HCT116 (cell line): Measurements from ENCODE around the gene MPP2. TPM values are rescaled to one million over a fixed set of nuclear protein-coding genes. Genes with fewer than 3 reads are reported as not detected.
"Not testable (repeated sequence)": the region's sequence is repeated elsewhere in the genome, so short reads cannot be mapped to it uniquely, and the experiment has no call there.

Source experiments
- ATAC-seq: fragments of 200-7000 bp; cut with Tn5 transposase; 2 replicates; pipeline ENCODE4 v1.9.1; 2020; ENCODE audit warnings: mild to moderate bottlenecking, moderate library complexity
- BruUV-seq: library from RNA; stranded (reverse); fragments of 400-500 nt; replicated peaks from 2 replicates; lab custom pipeline; 2021; lab: Mats Ljungman, UMichigan
- CTCF ChIA-PET: fragments of 300-600 bp; sonication (Branson Sonifier 250); formaldehyde crosslinking; loops from one replicate; lab custom pipeline; 2021; ENCODE audit warnings: antibody characterized with exemption; lab: Charles Lee
- POLR2A ChIA-PET: fragments of 300-600, 350-600 bp; sonication (Branson Sonifier 250); formaldehyde crosslinking; loops from one replicate; lab custom pipeline; 2021; ENCODE audit warnings: antibody characterized with exemption; lab: Charles Lee
- RAD21 ChIA-PET, 2 experiments: fragments of 300-600 bp; sonication (Branson Sonifier 250); formaldehyde crosslinking; loops; one replicate each; lab custom pipeline; 2023; ENCODE audit warnings: low total read pairs in 2 of 2; ENCODE audit not compliant: uncharacterized antibody in 2 of 2, unreplicated experiment in 2 of 2, low non-redundant PET in 1 of 2; lab: Charles Lee
- DNase-seq: peaks from one replicate; pipeline ENCODE4 v3.0.0-alpha.2; 2010; ENCODE audit warnings: low read depth, low spot score
- H2AFZ ChIP-seq: fragments of 200-600 bp; shearing (Covaris generic), sonication (generic); 2 replicates; pipeline ENCODE4 v1.6.1; 2017; ENCODE audit warnings: low read depth, mixed run types, mixed read lengths, antibody characterized with exemption, low read length; ENCODE audit not compliant: poor library complexity, severe bottlenecking
- H3K27ac ChIP-seq: 2 replicates; pipeline ENCODE4 v1.5.1; 2012; ENCODE audit warnings: low read depth, low read length
- H3K27me3 ChIP-seq: fragments of 200-600 bp; sonication (generic); 2 replicates; pipeline ENCODE4 v1.6.1; 2016; ENCODE audit warnings: mixed run types, low read length, mixed read lengths; ENCODE audit not compliant: insufficient read depth
- H3K36me3 ChIP-seq, 2 experiments: fragments of 200-500 bp in 1 of 2; fragments of 200-600 bp in 1 of 2; sonication (Bioruptor generic) in 1 of 2; sonication (generic) in 1 of 2; 2 replicates each; pipeline versions ENCODE4 v1.5.1 to v1.6.1; 2014 to 2016; ENCODE audit warnings: low read length in 2 of 2, inconsistent platforms in 1 of 2, mixed read lengths in 1 of 2, mixed run types in 1 of 2; ENCODE audit not compliant: insufficient read depth in 2 of 2, control insufficient read depth in 1 of 2
- H3K4me1 ChIP-seq, 2 experiments: fragments of 200-600 bp in 1 of 2; sonication (generic) in 1 of 2; 2 replicates each; pipeline versions ENCODE4 v1.5.1 to v1.6.1; 2012 to 2017; ENCODE audit warnings: low read length in 2 of 2, inconsistent platforms in 1 of 2, mild to moderate bottlenecking in 1 of 2, mixed read lengths in 1 of 2, mixed run types in 1 of 2, moderate library complexity in 1 of 2; ENCODE audit not compliant: insufficient read depth in 2 of 2, control insufficient read depth in 1 of 2
- H3K4me2 ChIP-seq: fragments of 200-600 bp; sonication (generic); 2 replicates; pipeline ENCODE4 v1.6.1; 2017; ENCODE audit warnings: mixed run types, low read length, mixed read lengths
- H3K4me3 ChIP-seq, 2 experiments: fragments of 200-600 bp in 1 of 2; sonication (generic) in 1 of 2; replicated peaks in 1 of 2; 2 replicates each; pipeline ENCODE4 v1.5.1; 2011 to 2016; ENCODE audit warnings: low read length in 2 of 2, control low read depth in 1 of 2, low read depth in 1 of 2, mild to moderate bottlenecking in 1 of 2, mixed read lengths in 1 of 2, mixed run types in 1 of 2
- H3K79me2 ChIP-seq: fragments of 200-600 bp; sonication (generic); 2 replicates; pipeline ENCODE4 v1.6.1; 2017; ENCODE audit warnings: mild to moderate bottlenecking, mixed run types, low read length, moderate library complexity, mixed read lengths; ENCODE audit not compliant: insufficient read depth
- H3K9ac ChIP-seq: fragments of 200-600 bp; sonication (generic); 2 replicates; pipeline ENCODE4 v1.6.1; 2016; ENCODE audit warnings: low read length, mixed read lengths
- H3K9me2 ChIP-seq: fragments of 200-600 bp; sonication (generic), shearing (Covaris generic); 2 replicates; pipeline ENCODE4 v1.6.1; 2017; ENCODE audit warnings: mixed run types, mild to moderate bottlenecking, moderate library complexity; ENCODE audit not compliant: insufficient read depth
- H3K9me3 ChIP-seq, 2 experiments: fragments of 200-500 bp in 1 of 2; fragments of 200-600 bp in 1 of 2; sonication (Bioruptor generic) in 1 of 2; sonication (generic) in 1 of 2; 2 replicates each; pipeline ENCODE4 v1.6.1; 2014 to 2017; ENCODE audit warnings: low read length in 2 of 2, mixed read lengths in 2 of 2, inconsistent platforms in 1 of 2, low read depth in 1 of 2, mild to moderate bottlenecking in 1 of 2, mixed run types in 1 of 2, moderate library complexity in 1 of 2; ENCODE audit not compliant: control insufficient read depth in 1 of 2, insufficient read depth in 1 of 2
- H4K20me1 ChIP-seq: fragments of 200-600 bp; sonication (generic), shearing (Covaris generic); 2 replicates; pipeline ENCODE4 v1.6.1; 2017; ENCODE audit warnings: mixed run types, mild to moderate bottlenecking, moderate library complexity; ENCODE audit not compliant: insufficient read depth
- SP1 ChIP-seq: IDR thresholded peaks from 2 replicates; pipeline ENCODE4 v1.6.1; 2012; ENCODE audit warnings: low read depth
- intact Hi-C: fragments of 100-400 bp; cut with micrococcal nuclease; formaldehyde crosslinking; loops from 2 replicates; pipeline ENCODE4 v1.10.0; 2022
- total RNA-seq: library from RNA; stranded (reverse); gene quantifications from one replicate; pipeline ENCODE4 v1.2.1, GENCODE V29; 2021; ENCODE audit not compliant: unreplicated experiment
- TF ChIP-seq, protein P1 (sequence below): IDR thresholded peaks from 2 replicates; pipeline ENCODE4 v1.6.1; 2011; ENCODE audit warnings: mild to moderate bottlenecking, low read length, moderate library complexity; ENCODE audit not compliant: insufficient replicate concordance; ENCODE audit errors: extremely low read depth
- TF ChIP-seq, protein P2 (sequence below): IDR thresholded peaks from 2 replicates; pipeline ENCODE4 v1.6.1; 2012

MPP2 gene
- total RNA-seq, 1 experiment from 2014 or later = 16.4 TPM

DNA sequence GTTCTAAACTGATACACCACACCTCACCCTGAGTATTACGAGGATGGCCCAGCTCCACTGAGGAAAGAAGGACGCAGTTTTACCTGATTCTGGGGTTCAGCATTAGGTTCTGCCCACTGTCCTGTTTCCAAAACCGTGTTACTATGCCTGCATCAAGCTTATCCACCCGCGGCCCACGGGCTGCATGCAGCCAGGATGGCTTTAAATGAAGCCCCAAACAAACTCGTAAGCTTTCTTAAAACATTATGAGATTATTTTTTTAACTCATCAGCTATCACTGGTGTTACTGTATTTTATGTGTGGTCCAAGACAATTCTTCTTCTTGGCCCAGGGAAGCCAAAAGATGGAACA is 64.4 kb downstream of the MPP2 start:
- no peak for ATAC-seq
- no peaks in the 10 kb centered on the region for H3K9me3 ChIP-seq
- H3K36me3 ChIP-seq = no peaks in the 10 kb centered on the region
- TF ChIP-seq, protein P1, sequence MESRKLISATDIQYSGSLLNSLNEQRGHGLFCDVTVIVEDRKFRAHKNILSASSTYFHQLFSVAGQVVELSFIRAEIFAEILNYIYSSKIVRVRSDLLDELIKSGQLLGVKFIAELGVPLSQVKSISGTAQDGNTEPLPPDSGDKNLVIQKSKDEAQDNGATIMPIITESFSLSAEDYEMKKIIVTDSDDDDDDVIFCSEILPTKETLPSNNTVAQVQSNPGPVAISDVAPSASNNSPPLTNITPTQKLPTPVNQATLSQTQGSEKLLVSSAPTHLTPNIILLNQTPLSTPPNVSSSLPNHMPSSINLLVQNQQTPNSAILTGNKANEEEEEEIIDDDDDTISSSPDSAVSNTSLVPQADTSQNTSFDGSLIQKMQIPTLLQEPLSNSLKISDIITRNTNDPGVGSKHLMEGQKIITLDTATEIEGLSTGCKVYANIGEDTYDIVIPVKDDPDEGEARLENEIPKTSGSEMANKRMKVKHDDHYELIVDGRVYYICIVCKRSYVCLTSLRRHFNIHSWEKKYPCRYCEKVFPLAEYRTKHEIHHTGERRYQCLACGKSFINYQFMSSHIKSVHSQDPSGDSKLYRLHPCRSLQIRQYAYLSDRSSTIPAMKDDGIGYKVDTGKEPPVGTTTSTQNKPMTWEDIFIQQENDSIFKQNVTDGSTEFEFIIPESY = no peak
- ChIA-PET RAD21 (interaction anchor here in 1 of 2 experiments (0.9 kb wide), 1 partner anchor 150 kb away, joined by 5 read pairs; no protein-coding TSS in a partner anchor), POLR2A (interaction anchor here (0.6 kb wide), 1 partner anchor 532 kb away, joined by 4 read pairs; no protein-coding TSS in a partner anchor), CTCF (no interaction called here)
- no TSS peak for BruUV-seq
- H3K4me3 ChIP-seq = no peak overlapping the region
- peak overlapping the region; percentile 33; the same call in 1 of the 2 replicates for H3K27ac ChIP-seq
- no peaks in the 10 kb centered on the region for H3K27me3 ChIP-seq
- peak overlapping the region; percentile 40 for H3K4me2 ChIP-seq
- peak overlapping the region; percentile 87 for H2AFZ ChIP-seq
- no peaks in the 10 kb centered on the region for H3K79me2 ChIP-seq
- intact Hi-C loops = loop anchor here (10.0 kb wide), 1 partner anchor 148 kb away; no protein-coding TSS in a partner anchor
- no peaks in the 10 kb centered on the region for H3K9me2 ChIP-seq
- no peaks in the 10 kb centered on the region for H4K20me1 ChIP-seq
- DNase-seq = no peak
- no peak overlapping the region for H3K9ac ChIP-seq
- peaks cover 39 to 49% of the 10 kb centered on the region in 2 experiments for H3K4me1 ChIP-seq

DNA sequence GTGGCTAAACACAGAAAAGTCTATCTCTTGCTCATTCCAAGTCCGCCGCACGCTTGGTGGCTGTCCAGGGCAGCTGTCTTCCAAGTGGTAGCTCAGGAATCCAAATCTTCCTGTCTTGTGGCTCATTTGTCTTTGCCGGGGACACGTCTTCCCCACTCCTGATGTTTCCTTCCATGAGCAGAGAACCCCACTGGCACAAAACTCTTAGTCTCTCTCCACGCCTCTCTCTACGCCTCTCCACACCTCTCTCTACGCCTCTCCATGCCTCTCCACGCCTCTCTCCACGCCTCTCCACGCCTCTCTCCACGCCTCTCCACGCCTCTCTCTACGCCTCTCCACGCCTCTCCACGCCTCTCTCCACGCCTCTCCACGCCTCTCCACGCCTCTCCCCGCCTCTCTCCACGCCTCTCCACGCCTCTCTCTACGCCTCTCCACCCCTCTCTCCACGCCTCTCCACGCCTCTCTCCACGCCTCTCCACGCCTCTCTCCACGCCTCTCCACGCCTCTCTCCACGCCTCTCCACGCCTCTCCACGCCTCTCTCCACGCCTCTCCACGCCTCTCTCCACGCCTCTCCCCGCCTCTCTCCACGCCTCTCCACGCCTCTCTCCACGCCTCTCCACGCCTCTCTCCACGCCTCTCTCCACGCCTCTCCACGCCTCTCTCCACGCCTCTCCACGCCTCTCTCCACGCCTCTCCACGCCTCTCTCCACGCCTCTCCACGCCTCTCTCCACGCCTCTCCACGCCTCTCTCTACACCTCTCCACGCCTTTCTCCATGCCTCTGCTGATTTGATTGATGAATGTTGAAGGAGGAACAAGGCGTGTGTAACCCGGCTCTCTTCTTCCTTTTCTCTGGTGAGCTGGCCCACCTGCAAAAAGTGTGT is 65.0 kb downstream of the MPP2 start:
- not testable (repeated sequence) for H3K9ac ChIP-seq, H3K36me3 ChIP-seq, H3K27me3 ChIP-seq
- RAD21 ChIA-PET = interaction anchor here in 1 of 2 experiments (0.9 kb wide), 1 partner anchor 150 kb away, joined by 5 read pairs; no protein-coding TSS in a partner anchor
- H3K4me1 ChIP-seq = peaks cover 39 to 49% of the 10 kb centered on the region in 2 experiments
- DNase-seq = peak; percentile 61
- H3K27ac ChIP-seq = peak overlapping the region; percentile 33; the same call in 1 of the 2 replicates
- TF ChIP-seq, protein P2, sequence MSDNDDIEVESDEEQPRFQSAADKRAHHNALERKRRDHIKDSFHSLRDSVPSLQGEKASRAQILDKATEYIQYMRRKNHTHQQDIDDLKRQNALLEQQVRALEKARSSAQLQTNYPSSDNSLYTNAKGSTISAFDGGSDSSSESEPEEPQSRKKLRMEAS = peak; percentile 76
- TF ChIP-seq SP1 = peak; percentile 62; the same call in 1 of the 2 replicates
- TF ChIP-seq, all 23 proteins: peak for 2; not testable (repeated sequence) for 21
- peak; percentile 54 for ATAC-seq
- intact Hi-C loops = loop anchor here (10.0 kb wide), 1 partner anchor 148 kb away; no protein-coding TSS in a partner anchor
- H3K9me2 ChIP-seq, POLR2A ChIA-PET, H3K4me3 ChIP-seq, H3K9me3 ChIP-seq, H3K79me2 ChIP-seq, BruUV-seq, H4K20me1 ChIP-seq: not testable (repeated sequence)
- CTCF ChIA-PET = interaction anchor here (2.7 kb wide), 1 partner anchor 52 kb away, joined by 9 read pairs; no protein-coding TSS in a partner anchor
- Histone ChIP-seq H2AFZ (peak overlapping the region; percentile 87), H3K4me2 (peak overlapping the region; percentile 40)
